HG03095 (cell line): ENCODE measurements around the gene KLF11.
"Not testable (repeated sequence)": the region's sequence is repeated elsewhere in the genome, so short reads cannot be mapped to it uniquely, and the experiment has no call there.

Experiments
- ATAC-seq: cut with Tn5 transposase; IDR thresholded peaks from one replicate; pipeline ENCODE4 v1.9.1; 2021; ENCODE audit warnings: moderate library complexity; ENCODE audit not compliant: unreplicated experiment

KLF11 gene

GRCh38 chr2:10009271-10009810, 34.0 kb upstream of the KLF11 start:
- ATAC-seq = no peak

GRCh38 chr2:10009811-10010781, 33.3 kb upstream of the KLF11 start:
- ATAC-seq = no peak

GRCh38 chr2:10010861-10011605, 32.3 kb upstream of the KLF11 start:
- ATAC-seq = not testable (repeated sequence)

- ATAC-seq = not testable (repeated sequence)
These were observed 31.6 kb upstream of the KLF11 start for GRCh38 chr2:10011606-10012325.

- ATAC-seq = not testable (repeated sequence)
These were observed 30.9 kb upstream of the KLF11 start for GRCh38 chr2:10012366-10012962.

- ATAC-seq = no peak
These were observed 30.3 kb upstream of the KLF11 start for GRCh38 chr2:10012963-10013461.

GRCh38 chr2:10013651-10014417, 29.5 kb upstream of the KLF11 start:
- not testable (repeated sequence) for ATAC-seq

GRCh38 chr2:10014418-10015190, 28.7 kb upstream of the KLF11 start:
- ATAC-seq = no peak

- not testable (repeated sequence) for ATAC-seq
These were observed 27.9 kb upstream of the KLF11 start for GRCh38 chr2:10015376-10015989.

- no peak for ATAC-seq
These were observed 27.1 kb upstream of the KLF11 start for GRCh38 chr2:10016001-10016801.

- no peak for ATAC-seq
These were observed 26.5 kb upstream of the KLF11 start for GRCh38 chr2:10016802-10017258.

GRCh38 chr2:10017313-10017941, 25.9 kb upstream of the KLF11 start:
- ATAC-seq = no peak

- no peak for ATAC-seq
These were observed 24.2 kb upstream of the KLF11 start for GRCh38 chr2:10019174-10019573.

- no peak for ATAC-seq
These were observed 23.5 kb upstream of the KLF11 start for GRCh38 chr2:10019602-10020400.

GRCh38 chr2:10022041-10022421, 21.3 kb upstream of the KLF11 start:
- no peak for ATAC-seq

- no peak for ATAC-seq
These were observed 20.9 kb upstream of the KLF11 start for GRCh38 chr2:10022445-10022844.
